Suprapubic skin (tissue), 4 donors: Measurements from ENCODE around the gene UBAC1. TPM values are rescaled to one million over a fixed set of nuclear protein-coding genes. Genes with fewer than 3 reads are reported as not detected.

Experiments
- DNase-seq, 2 donors: peaks; one replicate each; pipeline ENCODE4 v3.0.0-alpha.2; 2019; ENCODE audit warnings: low spot score in 2 of 2
- H3K27ac ChIP-seq: fragments of 200-600 bp; sonication (generic); one replicate; pipeline ENCODE4 v1.5.1; 2019
- H3K27me3 ChIP-seq: fragments of 200-600 bp; sonication (generic); one replicate; pipeline ENCODE4 v1.5.1; 2019
- H3K36me3 ChIP-seq: fragments of 200-600 bp; sonication (generic); one replicate; pipeline ENCODE4 v1.5.1; 2019
- H3K4me1 ChIP-seq: fragments of 200-600 bp; sonication (generic); one replicate; pipeline ENCODE4 v1.5.1; 2019
- H3K4me3 ChIP-seq: fragments of 200-600 bp; sonication (generic); one replicate; pipeline ENCODE4 v1.5.1; 2019; ENCODE audit warnings: mild to moderate bottlenecking
- H3K9me3 ChIP-seq: fragments of 200-600 bp; sonication (generic); one replicate; pipeline ENCODE4 v1.5.1; 2019
- EP300 ChIP-seq: sonication (generic); formaldehyde crosslinking; IDR thresholded peaks from one replicate; pipeline ENCODE4 v1.6.1; 2017; ENCODE audit warnings: antibody characterized with exemption
- POLR2A ChIP-seq, 2 donors: fragments of 450-650 bp; IDR thresholded peaks; one replicate each; pipeline ENCODE4 v1.6.1; 2017; ENCODE audit warnings: antibody characterized with exemption in 2 of 2, mild to moderate bottlenecking in 2 of 2, moderate library complexity in 2 of 2
- POLR2AphosphoS5 ChIP-seq, 3 donors: sonication (generic); formaldehyde crosslinking; IDR thresholded peaks; one replicate each; pipeline ENCODE4 v1.6.1; 2017; ENCODE audit warnings: antibody characterized with exemption in 3 of 3
- whole genome bisulfite sequencing: methylation state at CpG from one replicate; pipeline ENCODE4 v1.1.5; 2018; 5-methylcytosine and 5-hydroxymethylcytosine counted together
- total RNA-seq, 4 donors: library from RNA; depleted of rRNA; stranded (reverse); fragments of >200 nt; gene quantifications; one replicate each; pipeline ENCODE4 v1.1.0, GENCODE V29; 2016
- TF ChIP-seq, protein P1 (sequence below), 2 donors: fragments of 200-600 bp in 1 of 2; fragments of 450-650 bp in 1 of 2; sonication (generic) in 1 of 2; IDR thresholded peaks; one replicate each; pipeline ENCODE4 v1.5.1; 2016 to 2019; ENCODE audit warnings: antibody characterized with exemption in 2 of 2, mild to moderate bottlenecking in 1 of 2, moderate library complexity in 1 of 2

Gene UBAC1
- total RNA-seq, 4 donors from 2014 or later: 68.2 to 94.5 (median 83.8) TPM

DNA sequence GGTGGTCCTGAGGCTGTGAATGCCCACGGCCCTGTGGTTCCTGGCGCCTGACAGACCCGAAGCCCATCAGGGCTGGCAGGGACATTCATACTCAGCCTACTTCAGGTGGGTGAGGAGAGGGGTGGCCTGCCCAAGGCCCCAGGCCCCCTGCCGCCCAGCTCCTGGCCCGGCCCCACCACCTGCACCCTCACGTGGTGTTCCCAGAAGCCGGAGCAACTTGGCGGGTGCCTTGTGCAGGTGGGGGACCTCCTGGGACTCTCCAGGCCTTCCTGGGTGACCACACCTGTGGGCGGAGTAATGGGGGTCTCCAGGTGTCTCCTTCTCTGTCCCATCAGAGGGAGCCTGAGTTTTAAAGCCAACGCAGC lies 36.8 kb upstream of the UBAC1 start:
- Histone ChIP-seq H3K27ac (no peak overlapping the region), H3K4me1 (peaks cover 19% of the 10 kb centered on the region)
- WGBS: 100% methylated on average over 2 of the region's 10 CpGs

GRCh38 chr9:135997090-135998015 lies 36.2 kb upstream of the UBAC1 start:
- TF ChIP-seq, protein P1, sequence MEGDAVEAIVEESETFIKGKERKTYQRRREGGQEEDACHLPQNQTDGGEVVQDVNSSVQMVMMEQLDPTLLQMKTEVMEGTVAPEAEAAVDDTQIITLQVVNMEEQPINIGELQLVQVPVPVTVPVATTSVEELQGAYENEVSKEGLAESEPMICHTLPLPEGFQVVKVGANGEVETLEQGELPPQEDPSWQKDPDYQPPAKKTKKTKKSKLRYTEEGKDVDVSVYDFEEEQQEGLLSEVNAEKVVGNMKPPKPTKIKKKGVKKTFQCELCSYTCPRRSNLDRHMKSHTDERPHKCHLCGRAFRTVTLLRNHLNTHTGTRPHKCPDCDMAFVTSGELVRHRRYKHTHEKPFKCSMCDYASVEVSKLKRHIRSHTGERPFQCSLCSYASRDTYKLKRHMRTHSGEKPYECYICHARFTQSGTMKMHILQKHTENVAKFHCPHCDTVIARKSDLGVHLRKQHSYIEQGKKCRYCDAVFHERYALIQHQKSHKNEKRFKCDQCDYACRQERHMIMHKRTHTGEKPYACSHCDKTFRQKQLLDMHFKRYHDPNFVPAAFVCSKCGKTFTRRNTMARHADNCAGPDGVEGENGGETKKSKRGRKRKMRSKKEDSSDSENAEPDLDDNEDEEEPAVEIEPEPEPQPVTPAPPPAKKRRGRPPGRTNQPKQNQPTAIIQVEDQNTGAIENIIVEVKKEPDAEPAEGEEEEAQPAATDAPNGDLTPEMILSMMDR (IDR thresholded peaks at IDR 0.05): no peak
- TF ChIP-seq EP300 (no peak), POLR2A (IDR thresholded peaks at IDR 0.05) (no peak), POLR2AphosphoS5 (IDR thresholded peaks at IDR 0.05) (no peak)

More for the DNA sequence above, 36.8 kb upstream of the UBAC1 start:
- no peak overlapping the region for H3K4me3 ChIP-seq
- H3K27me3 ChIP-seq: no peaks in the 10 kb centered on the region
- no peak for DNase-seq
- no peak for TF ChIP-seq EP300
- no peak for TF ChIP-seq POLR2A (IDR thresholded peaks at IDR 0.05)
- TF ChIP-seq POLR2AphosphoS5 (IDR thresholded peaks at IDR 0.05): no peak
- TF ChIP-seq, protein P1 (IDR thresholded peaks at IDR 0.05): no peak
- no peaks in the 10 kb centered on the region for H3K36me3 ChIP-seq
- no peaks in the 10 kb centered on the region for H3K9me3 ChIP-seq

GRCh38 chr9:135995816-135996215 lies 34.6 kb upstream of the UBAC1 start:
- H3K9me3 ChIP-seq: no peaks in the 10 kb centered on the region
- DNase-seq: no peak
- H3K36me3 ChIP-seq: no peaks in the 10 kb centered on the region
- H3K4me3 ChIP-seq: no peak overlapping the region
- TF ChIP-seq EP300: no peak
- no peak for TF ChIP-seq POLR2AphosphoS5 (IDR thresholded peaks at IDR 0.05)
- TF ChIP-seq POLR2A (IDR thresholded peaks at IDR 0.05): no peak
- TF ChIP-seq, protein P1 (IDR thresholded peaks at IDR 0.05): no peak
- 89% methylated on average over 7 of the region's 21 CpGs for WGBS
- no peaks in the 10 kb centered on the region for H3K27me3 ChIP-seq
- H3K4me1 ChIP-seq: peaks cover 32% of the 10 kb centered on the region
- no peak overlapping the region for H3K27ac ChIP-seq

More at GRCh38 chr9:135997090-135998015, 36.2 kb upstream of the UBAC1 start:
- H3K4me3 ChIP-seq: no peak overlapping the region
- no peaks in the 10 kb centered on the region for H3K36me3 ChIP-seq
- no peaks in the 10 kb centered on the region for H3K27me3 ChIP-seq
- no peaks in the 10 kb centered on the region for H3K9me3 ChIP-seq
- H3K4me1 ChIP-seq: peaks cover 22% of the 10 kb centered on the region
- DNase-seq: no peak
- WGBS: 85% methylated on average over 28 of the region's 34 CpGs
- no peak overlapping the region for H3K27ac ChIP-seq

GRCh38 chr9:135994501-135995192 lies 33.5 kb upstream of the UBAC1 start:
- 75% methylated on average over 18 of the region's 20 CpGs for WGBS
- DNase-seq: no peak
- Histone ChIP-seq H3K9me3 (no peaks in the 10 kb centered on the region), H3K36me3 (no peaks in the 10 kb centered on the region), H3K4me3 (no peak overlapping the region), H3K27ac (no peak overlapping the region), H3K4me1 (peaks cover 40% of the 10 kb centered on the region), H3K27me3 (peaks cover 8% of the 10 kb centered on the region)
- TF ChIP-seq POLR2AphosphoS5 (IDR thresholded peaks at IDR 0.05): no peak
- no peak for TF ChIP-seq POLR2A (IDR thresholded peaks at IDR 0.05)
- no peak for TF ChIP-seq EP300
- TF ChIP-seq, protein P1 (IDR thresholded peaks at IDR 0.05): no peak
